ENCODE results near the gene CISH.

DNA sequence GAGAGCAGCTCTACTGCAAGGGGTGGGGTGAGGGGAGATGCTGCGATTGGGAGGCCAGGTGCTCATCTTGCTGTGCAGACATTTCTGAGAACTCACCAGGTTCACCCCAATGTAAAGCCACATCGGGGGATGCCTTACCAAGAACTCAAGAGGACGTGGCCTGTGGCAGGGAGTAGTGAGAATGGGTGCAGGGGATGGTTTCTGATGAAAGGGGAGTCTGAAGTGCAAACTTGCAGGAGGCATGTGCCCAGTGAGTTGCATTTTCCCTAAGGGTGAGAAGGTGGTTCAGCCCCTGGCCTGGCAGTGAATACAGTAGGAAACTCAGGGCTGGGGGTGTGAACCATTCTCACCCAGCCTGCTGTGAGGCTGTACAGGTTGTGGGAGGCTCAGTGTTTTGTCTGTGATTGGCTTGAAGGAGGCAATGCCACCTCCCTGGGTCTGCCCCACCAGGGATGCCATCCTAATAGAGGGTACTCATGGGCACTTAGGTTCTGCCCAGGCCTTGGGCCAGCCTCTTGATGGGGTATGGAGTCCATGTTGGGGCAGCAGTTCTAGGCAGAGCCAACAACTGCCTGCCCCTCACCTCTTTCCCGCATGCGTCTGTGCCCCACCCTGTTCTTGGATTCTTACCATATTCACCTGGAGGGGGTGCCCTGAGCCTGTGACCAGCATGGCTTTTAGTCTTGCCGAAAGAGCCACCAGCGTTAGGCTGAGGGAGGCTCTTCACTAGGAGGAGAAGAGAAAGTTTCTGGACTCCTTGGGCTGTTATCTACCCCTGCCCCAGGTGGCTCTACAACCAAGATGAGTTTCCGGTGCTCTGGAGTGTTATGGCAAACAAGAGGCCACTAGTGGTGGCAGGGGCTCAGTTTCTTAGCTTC, 37.8 kb downstream of the CISH start:
- TF ChIP-seq, protein P1, sequence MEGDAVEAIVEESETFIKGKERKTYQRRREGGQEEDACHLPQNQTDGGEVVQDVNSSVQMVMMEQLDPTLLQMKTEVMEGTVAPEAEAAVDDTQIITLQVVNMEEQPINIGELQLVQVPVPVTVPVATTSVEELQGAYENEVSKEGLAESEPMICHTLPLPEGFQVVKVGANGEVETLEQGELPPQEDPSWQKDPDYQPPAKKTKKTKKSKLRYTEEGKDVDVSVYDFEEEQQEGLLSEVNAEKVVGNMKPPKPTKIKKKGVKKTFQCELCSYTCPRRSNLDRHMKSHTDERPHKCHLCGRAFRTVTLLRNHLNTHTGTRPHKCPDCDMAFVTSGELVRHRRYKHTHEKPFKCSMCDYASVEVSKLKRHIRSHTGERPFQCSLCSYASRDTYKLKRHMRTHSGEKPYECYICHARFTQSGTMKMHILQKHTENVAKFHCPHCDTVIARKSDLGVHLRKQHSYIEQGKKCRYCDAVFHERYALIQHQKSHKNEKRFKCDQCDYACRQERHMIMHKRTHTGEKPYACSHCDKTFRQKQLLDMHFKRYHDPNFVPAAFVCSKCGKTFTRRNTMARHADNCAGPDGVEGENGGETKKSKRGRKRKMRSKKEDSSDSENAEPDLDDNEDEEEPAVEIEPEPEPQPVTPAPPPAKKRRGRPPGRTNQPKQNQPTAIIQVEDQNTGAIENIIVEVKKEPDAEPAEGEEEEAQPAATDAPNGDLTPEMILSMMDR (IDR thresholded peaks at IDR 0.05; ENCODE audit: insufficient read depth, low read length): no peak
- no peak for TF ChIP-seq POLR2AphosphoS5 (IDR thresholded peaks at IDR 0.05; ENCODE audit: low read depth)
- TF ChIP-seq, protein P2, sequence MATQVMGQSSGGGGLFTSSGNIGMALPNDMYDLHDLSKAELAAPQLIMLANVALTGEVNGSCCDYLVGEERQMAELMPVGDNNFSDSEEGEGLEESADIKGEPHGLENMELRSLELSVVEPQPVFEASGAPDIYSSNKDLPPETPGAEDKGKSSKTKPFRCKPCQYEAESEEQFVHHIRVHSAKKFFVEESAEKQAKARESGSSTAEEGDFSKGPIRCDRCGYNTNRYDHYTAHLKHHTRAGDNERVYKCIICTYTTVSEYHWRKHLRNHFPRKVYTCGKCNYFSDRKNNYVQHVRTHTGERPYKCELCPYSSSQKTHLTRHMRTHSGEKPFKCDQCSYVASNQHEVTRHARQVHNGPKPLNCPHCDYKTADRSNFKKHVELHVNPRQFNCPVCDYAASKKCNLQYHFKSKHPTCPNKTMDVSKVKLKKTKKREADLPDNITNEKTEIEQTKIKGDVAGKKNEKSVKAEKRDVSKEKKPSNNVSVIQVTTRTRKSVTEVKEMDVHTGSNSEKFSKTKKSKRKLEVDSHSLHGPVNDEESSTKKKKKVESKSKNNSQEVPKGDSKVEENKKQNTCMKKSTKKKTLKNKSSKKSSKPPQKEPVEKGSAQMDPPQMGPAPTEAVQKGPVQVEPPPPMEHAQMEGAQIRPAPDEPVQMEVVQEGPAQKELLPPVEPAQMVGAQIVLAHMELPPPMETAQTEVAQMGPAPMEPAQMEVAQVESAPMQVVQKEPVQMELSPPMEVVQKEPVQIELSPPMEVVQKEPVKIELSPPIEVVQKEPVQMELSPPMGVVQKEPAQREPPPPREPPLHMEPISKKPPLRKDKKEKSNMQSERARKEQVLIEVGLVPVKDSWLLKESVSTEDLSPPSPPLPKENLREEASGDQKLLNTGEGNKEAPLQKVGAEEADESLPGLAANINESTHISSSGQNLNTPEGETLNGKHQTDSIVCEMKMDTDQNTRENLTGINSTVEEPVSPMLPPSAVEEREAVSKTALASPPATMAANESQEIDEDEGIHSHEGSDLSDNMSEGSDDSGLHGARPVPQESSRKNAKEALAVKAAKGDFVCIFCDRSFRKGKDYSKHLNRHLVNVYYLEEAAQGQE (IDR thresholded peaks at IDR 0.05; ENCODE audit: insufficient replicate concordance, low read depth): no peak

Data from HL-60 (cell line).